HFF-Myc (cell line): ENCODE data around the gene ERN1.
A peak's percentile ranks its signal among the peaks of the same experiment; 100 is the strongest.
"Not testable (repeated sequence)": the region's sequence is repeated elsewhere in the genome, so short reads cannot be mapped to it uniquely, and the experiment has no call there.

Source experiments
- DNase-seq: peaks from one replicate; pipeline ENCODE4 v3.0.0-alpha.2; 2011; ENCODE audit warnings: low read depth; ENCODE audit errors: extremely low read depth
- H3K4me3 ChIP-seq: replicated peaks from 2 replicates; pipeline ENCODE4 v1.5.1; 2011; ENCODE audit warnings: low read depth, mild to moderate bottlenecking, control low read depth, low read length
- TF ChIP-seq, protein P1 (sequence below): IDR thresholded peaks from 2 replicates; pipeline ENCODE4 v1.5.1; 2012; ENCODE audit warnings: mild to moderate bottlenecking, low read depth, low read length, control low read depth; ENCODE audit errors: missing control alignments

Gene ERN1

GRCh38 chr17:64129765-64130558 lies at the start of gene ERN1:
Gene ERN1, minus strand, starts transcription at chr17:64130144. Its CDS starts 115 bp downstream, at chr17:64130029.
- TF ChIP-seq, protein P1, sequence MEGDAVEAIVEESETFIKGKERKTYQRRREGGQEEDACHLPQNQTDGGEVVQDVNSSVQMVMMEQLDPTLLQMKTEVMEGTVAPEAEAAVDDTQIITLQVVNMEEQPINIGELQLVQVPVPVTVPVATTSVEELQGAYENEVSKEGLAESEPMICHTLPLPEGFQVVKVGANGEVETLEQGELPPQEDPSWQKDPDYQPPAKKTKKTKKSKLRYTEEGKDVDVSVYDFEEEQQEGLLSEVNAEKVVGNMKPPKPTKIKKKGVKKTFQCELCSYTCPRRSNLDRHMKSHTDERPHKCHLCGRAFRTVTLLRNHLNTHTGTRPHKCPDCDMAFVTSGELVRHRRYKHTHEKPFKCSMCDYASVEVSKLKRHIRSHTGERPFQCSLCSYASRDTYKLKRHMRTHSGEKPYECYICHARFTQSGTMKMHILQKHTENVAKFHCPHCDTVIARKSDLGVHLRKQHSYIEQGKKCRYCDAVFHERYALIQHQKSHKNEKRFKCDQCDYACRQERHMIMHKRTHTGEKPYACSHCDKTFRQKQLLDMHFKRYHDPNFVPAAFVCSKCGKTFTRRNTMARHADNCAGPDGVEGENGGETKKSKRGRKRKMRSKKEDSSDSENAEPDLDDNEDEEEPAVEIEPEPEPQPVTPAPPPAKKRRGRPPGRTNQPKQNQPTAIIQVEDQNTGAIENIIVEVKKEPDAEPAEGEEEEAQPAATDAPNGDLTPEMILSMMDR: no peak
- H3K4me3 ChIP-seq: peak within 1 kb of the TSS; percentile 71
- peak; percentile 57 for DNase-seq

GRCh38 chr17:64179024-64179423 lies 49.1 kb upstream of the ERN1 start:
- not testable (repeated sequence) for H3K4me3 ChIP-seq, DNase-seq

DNA sequence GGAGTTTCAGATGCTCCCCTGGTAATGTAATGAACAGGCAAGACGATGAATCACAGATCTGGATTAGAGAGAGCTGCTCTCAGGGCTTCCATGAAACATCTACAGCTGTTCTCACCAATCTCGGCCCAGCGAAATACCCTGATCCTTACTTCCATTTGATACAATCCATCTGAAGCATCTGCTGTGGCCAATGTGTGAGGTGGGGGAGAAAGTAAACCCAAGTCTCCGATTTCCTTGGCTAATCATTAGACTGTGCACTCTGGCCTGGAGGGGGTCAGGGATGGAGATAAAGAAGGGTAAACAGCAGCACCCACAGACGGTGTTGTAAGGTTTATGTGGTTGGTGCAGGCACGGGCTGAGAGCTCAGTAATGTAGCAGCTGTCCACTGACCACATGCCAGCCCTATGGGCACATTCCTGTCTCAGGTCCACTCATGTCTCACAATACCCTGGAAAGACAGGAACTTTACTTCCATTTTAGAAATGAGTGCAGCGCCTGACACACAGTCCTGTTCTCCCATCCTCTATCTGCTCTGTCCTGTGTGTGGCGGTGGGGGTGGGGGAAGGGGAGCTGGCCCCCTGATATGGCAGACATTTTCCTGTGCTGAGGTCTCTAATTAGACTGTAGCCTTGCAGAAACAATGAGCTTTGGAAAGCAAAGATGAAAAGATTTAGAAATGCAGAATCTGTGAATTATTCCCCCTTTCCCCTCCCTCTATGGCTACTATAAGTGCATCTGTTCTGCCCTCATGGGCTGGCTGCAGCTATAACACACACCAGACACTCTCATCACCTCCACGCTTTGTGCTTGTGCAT lies 48.3 kb upstream of the ERN1 start:
- DNase-seq: no peak

GRCh38 chr17:64177311-64178010 lies 47.5 kb upstream of the ERN1 start:
- no peak for DNase-seq
- TF ChIP-seq, protein P1: no peak
- no peak overlapping the region for H3K4me3 ChIP-seq

More for the DNA sequence above, 48.3 kb upstream of the ERN1 start:
- H3K4me3 ChIP-seq: no peak overlapping the region
- TF ChIP-seq, protein P1: no peak

GRCh38 chr17:64176556-64176955 lies 46.6 kb upstream of the ERN1 start:
- no peak overlapping the region for H3K4me3 ChIP-seq
- DNase-seq: no peak
- TF ChIP-seq, protein P1: no peak

GRCh38 chr17:64174686-64175456 lies 44.9 kb upstream of the ERN1 start:
- TF ChIP-seq, protein P1: no peak
- H3K4me3 ChIP-seq: no peak overlapping the region
- DNase-seq: peak; percentile 80
